Uterus (tissue), 2 donors: ENCODE results near the gene LZTS3.
"Not testable (repeated sequence)": the region's sequence is repeated elsewhere in the genome, so short reads cannot be mapped to it uniquely, and the experiment has no call there.

Experiments
- POLR2A ChIP-seq, 2 donors: fragments of 450-650 bp; IDR thresholded peaks; one replicate each; pipeline ENCODE4 v1.6.1; 2016; ENCODE audit warnings: antibody characterized with exemption in 2 of 2, mild to moderate bottlenecking in 1 of 2, moderate library complexity in 1 of 2
- TF ChIP-seq, protein P1 (sequence below), 4 experiments: fragments of 200-600 bp in 2 of 4; fragments of 450-650 bp in 2 of 4; sonication (generic) in 2 of 4; IDR thresholded peaks; one replicate each; pipeline ENCODE4 v1.5.1; 2016 to 2019; ENCODE audit warnings: antibody characterized with exemption in 4 of 4, mild to moderate bottlenecking in 2 of 4, moderate library complexity in 1 of 4

- TF ChIP-seq, protein P1, sequence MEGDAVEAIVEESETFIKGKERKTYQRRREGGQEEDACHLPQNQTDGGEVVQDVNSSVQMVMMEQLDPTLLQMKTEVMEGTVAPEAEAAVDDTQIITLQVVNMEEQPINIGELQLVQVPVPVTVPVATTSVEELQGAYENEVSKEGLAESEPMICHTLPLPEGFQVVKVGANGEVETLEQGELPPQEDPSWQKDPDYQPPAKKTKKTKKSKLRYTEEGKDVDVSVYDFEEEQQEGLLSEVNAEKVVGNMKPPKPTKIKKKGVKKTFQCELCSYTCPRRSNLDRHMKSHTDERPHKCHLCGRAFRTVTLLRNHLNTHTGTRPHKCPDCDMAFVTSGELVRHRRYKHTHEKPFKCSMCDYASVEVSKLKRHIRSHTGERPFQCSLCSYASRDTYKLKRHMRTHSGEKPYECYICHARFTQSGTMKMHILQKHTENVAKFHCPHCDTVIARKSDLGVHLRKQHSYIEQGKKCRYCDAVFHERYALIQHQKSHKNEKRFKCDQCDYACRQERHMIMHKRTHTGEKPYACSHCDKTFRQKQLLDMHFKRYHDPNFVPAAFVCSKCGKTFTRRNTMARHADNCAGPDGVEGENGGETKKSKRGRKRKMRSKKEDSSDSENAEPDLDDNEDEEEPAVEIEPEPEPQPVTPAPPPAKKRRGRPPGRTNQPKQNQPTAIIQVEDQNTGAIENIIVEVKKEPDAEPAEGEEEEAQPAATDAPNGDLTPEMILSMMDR (IDR thresholded peaks at IDR 0.05): not testable (repeated sequence)
- TF ChIP-seq POLR2A (IDR thresholded peaks at IDR 0.05): not testable (repeated sequence)
Measured at GRCh38 chr20:3182429-3182828, 9.1 kb upstream of the LZTS3 start.
